Measurements from ENCODE around the gene IPCEF1. TPM values are rescaled to one million over a fixed set of nuclear protein-coding genes. Genes with fewer than 3 reads are reported as not detected.

IPCEF1 gene
- total RNA-seq, 1 donor from 2014 or later, result not detected

GRCh38 chr6:154301086-154301625 lies 55.4 kb downstream of the IPCEF1 start:
- H3K4me1 ChIP-seq, result peaks cover 0 to 8% of the 10 kb centered on the region in 2 donors
- no peak overlapping the region for H3K27ac ChIP-seq
- no peaks in the 10 kb centered on the region for H3K9me3 ChIP-seq
- intact Hi-C loops (cut with DNase I), result no loop called here
- H3K36me3 ChIP-seq, result no peaks in the 10 kb centered on the region
- no peak for TF ChIP-seq CTCF (IDR thresholded peaks at IDR 0.05)
- no peaks in the 10 kb centered on the region for H3K27me3 ChIP-seq
- H3K4me3 ChIP-seq, result no peak overlapping the region
- no peak for DNase-seq (ENCODE audit: low spot score in 2 of 2)

GRCh38 chr6:154298297-154298696 lies 58.3 kb downstream of the IPCEF1 start:
- Histone ChIP-seq H3K27me3 (no peaks in the 10 kb centered on the region), H3K27ac (no peak overlapping the region), H3K36me3 (no peaks in the 10 kb centered on the region), H3K4me3 (no peak overlapping the region), H3K9me3 (no peaks in the 10 kb centered on the region), H3K4me1 (peaks cover 0 to 8% of the 10 kb centered on the region in 2 donors)
- intact Hi-C loops (cut with DNase I), result no loop called here
- no peak for TF ChIP-seq CTCF (IDR thresholded peaks at IDR 0.05)
- no peak for DNase-seq (ENCODE audit: low spot score in 2 of 2)

GRCh38 chr6:154297721-154298120 lies 58.9 kb downstream of the IPCEF1 start:
- Histone ChIP-seq H3K36me3 (no peaks in the 10 kb centered on the region), H3K27ac (no peak overlapping the region), H3K9me3 (no peaks in the 10 kb centered on the region), H3K4me1 (peaks cover 0 to 8% of the 10 kb centered on the region in 2 donors), H3K27me3 (no peaks in the 10 kb centered on the region), H3K4me3 (no peak overlapping the region)
- no peak for TF ChIP-seq CTCF (IDR thresholded peaks at IDR 0.05)
- DNase-seq (ENCODE audit: low spot score in 2 of 2), result no peak
- intact Hi-C loops (cut with DNase I), result no loop called here

DNA sequence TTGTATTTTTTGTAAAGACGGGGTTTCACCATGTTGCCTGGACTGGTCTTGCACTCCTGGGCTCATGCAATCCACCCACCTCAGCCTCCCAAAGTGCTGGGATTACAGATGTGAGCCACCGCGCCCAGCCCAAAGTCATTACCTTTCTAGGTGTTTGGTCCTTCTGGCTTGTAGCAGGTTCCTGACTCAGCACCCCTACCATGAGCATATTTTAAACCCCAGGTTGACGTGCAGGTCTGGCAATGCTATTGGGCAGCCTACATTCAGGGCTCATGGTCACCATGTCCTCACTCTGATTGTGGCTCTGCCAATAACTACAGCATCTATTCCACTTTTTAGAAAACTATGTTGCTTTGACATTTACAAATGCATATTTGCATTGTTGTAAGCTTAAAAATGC lies 59.4 kb downstream of the IPCEF1 start:
- no peaks in the 10 kb centered on the region for H3K27me3 ChIP-seq
- intact Hi-C loops (cut with DNase I), result no loop called here
- DNase-seq (ENCODE audit: low spot score in 2 of 2), result no peak
- no peak overlapping the region for H3K27ac ChIP-seq
- TF ChIP-seq CTCF (IDR thresholded peaks at IDR 0.05), result no peak
- H3K9me3 ChIP-seq, result no peaks in the 10 kb centered on the region
- no peak overlapping the region for H3K4me3 ChIP-seq
- H3K4me1 ChIP-seq, result peaks cover 0 to 8% of the 10 kb centered on the region in 2 donors
- H3K36me3 ChIP-seq, result no peaks in the 10 kb centered on the region

- Histone ChIP-seq H3K27me3 (no peaks in the 10 kb centered on the region), H3K4me3 (no peak overlapping the region), H3K27ac (no peak overlapping the region), H3K36me3 (no peaks in the 10 kb centered on the region), H3K4me1 (peaks cover 0 to 8% of the 10 kb centered on the region in 2 donors), H3K9me3 (no peaks in the 10 kb centered on the region)
- TF ChIP-seq CTCF (IDR thresholded peaks at IDR 0.05), result no peak
- intact Hi-C loops (cut with DNase I), result no loop called here
- DNase-seq (ENCODE audit: low spot score in 2 of 2), result no peak
Observed at GRCh38 chr6:154295733-154296132, 60.9 kb downstream of the IPCEF1 start.

All from ascending aorta (tissue), 2 donors.